Lower lobe of right lung (tissue), 2 donors: ENCODE measurements around the gene STT3B. TPM values are rescaled to one million over a fixed set of nuclear protein-coding genes. Genes with fewer than 3 reads are reported as not detected.

Source experiments
- ATAC-seq, 2 donors: fragments of 200-7000 bp; cut with Tn5 transposase; one replicate each; pipeline ENCODE4 v1.9.1; 2020 to 2022; ENCODE audit warnings: mild to moderate bottlenecking in 2 of 2, moderate library complexity in 2 of 2
- DNase-seq: peaks from one replicate; pipeline ENCODE4 v3.0.0-alpha.2; 2020
- H3K27ac ChIP-seq: fragments of 200-600 bp; one replicate; pipeline ENCODE4 v1.8.0; 2022
- H3K27me3 ChIP-seq: fragments of 200-600 bp; one replicate; pipeline ENCODE4 v1.8.0; 2022; ENCODE audit warnings: low read depth
- H3K36me3 ChIP-seq: fragments of 200-600 bp; one replicate; pipeline ENCODE4 v1.8.0; 2022; ENCODE audit warnings: mild to moderate bottlenecking
- H3K4me1 ChIP-seq: fragments of 200-600 bp; one replicate; pipeline ENCODE4 v1.8.0; 2022
- H3K4me3 ChIP-seq: fragments of 200-600 bp; one replicate; pipeline ENCODE4 v1.8.0; 2022; ENCODE audit warnings: mild to moderate bottlenecking
- H3K9me3 ChIP-seq: fragments of 200-600 bp; one replicate; pipeline ENCODE4 v1.8.0; 2022
- intact Hi-C: fragments of 100-400 bp; cut with DNase I; formaldehyde crosslinking; loops from one replicate; pipeline ENCODE4 v1.11.0; 2022
- long read RNA-seq: library from polyadenylated mRNA; unstranded; transcript quantifications from one replicate; pipeline ENCODE4 v2.0.0, GENCODE V29; 2021
- total RNA-seq: library from RNA; stranded (reverse); fragmentation: NEBNext Ultra II Directional; extraction: Animal tissue kit (Norgen Biotek cat#: 25700); gene quantifications from one replicate; pipeline ENCODE4 v1.2.1, GENCODE V29; 2021
- TF ChIP-seq, protein P1 (sequence below): fragments of 200-600 bp; IDR thresholded peaks from one replicate; pipeline ENCODE4 v1.8.0; 2022; ENCODE audit warnings: antibody characterized with exemption, mild to moderate bottlenecking
- donor health status: DM: no; HTN: yes; CAD: no; lungs with severe emphysema.

Gene STT3B
- total RNA-seq, result 106 TPM
- long read RNA-seq, full-length matches to known transcripts, result 148 of 184 reads
- long read RNA-seq, partial matches to known transcripts, result 14 of 184 reads
- long read RNA-seq, other reads (novel, unspliced or antisense), result 22 of 184 reads

DNA sequence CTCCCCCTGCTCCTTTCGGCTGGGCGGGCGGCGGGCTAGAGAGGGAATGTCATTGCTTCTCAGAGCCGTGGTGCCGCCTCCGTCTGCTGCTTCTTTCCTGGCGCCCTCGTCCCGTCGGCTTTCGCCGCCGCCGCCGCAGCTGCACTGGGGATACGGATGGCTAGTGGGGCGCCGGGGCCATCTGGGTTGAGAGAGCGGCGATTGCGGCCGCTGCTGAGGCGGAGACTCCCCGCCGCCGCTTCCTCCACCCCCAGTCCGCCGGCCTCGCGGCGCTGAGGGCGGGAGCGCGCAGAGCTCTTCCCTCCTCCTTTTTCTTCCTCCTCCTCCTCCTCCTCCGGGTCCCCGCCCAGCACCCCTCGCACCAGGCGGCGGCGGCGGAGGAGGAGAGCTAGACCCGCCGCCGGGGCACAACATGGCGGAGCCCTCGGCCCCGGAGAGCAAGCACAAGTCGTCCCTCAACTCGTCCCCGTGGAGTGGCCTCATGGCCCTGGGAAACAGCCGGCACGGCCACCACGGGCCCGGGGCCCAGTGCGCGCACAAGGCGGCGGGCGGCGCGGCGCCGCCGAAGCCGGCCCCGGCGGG is at the start of gene STT3B:
Gene STT3B, plus strand, starts transcription at position 339 of the 582 bp plus-strand sequence. Its CDS starts 74 bp downstream, at position 413.
- H3K27ac ChIP-seq, result peak within 1 kb of the TSS; percentile 98
- H3K36me3 ChIP-seq, result no peaks in the 10 kb centered on the region
- H3K4me3 ChIP-seq, result peak within 1 kb of the TSS; percentile 90
- intact Hi-C loops, result no loop called here
- no peaks in the 10 kb centered on the region for H3K27me3 ChIP-seq
- TF ChIP-seq, protein P1, sequence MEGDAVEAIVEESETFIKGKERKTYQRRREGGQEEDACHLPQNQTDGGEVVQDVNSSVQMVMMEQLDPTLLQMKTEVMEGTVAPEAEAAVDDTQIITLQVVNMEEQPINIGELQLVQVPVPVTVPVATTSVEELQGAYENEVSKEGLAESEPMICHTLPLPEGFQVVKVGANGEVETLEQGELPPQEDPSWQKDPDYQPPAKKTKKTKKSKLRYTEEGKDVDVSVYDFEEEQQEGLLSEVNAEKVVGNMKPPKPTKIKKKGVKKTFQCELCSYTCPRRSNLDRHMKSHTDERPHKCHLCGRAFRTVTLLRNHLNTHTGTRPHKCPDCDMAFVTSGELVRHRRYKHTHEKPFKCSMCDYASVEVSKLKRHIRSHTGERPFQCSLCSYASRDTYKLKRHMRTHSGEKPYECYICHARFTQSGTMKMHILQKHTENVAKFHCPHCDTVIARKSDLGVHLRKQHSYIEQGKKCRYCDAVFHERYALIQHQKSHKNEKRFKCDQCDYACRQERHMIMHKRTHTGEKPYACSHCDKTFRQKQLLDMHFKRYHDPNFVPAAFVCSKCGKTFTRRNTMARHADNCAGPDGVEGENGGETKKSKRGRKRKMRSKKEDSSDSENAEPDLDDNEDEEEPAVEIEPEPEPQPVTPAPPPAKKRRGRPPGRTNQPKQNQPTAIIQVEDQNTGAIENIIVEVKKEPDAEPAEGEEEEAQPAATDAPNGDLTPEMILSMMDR, result no peak
- peaks cover 52% of the 10 kb centered on the region for H3K4me1 ChIP-seq
- ATAC-seq (peak; percentile 86 to 87), DNase-seq (peak; percentile 89)
- no peaks in the 10 kb centered on the region for H3K9me3 ChIP-seq

DNA sequence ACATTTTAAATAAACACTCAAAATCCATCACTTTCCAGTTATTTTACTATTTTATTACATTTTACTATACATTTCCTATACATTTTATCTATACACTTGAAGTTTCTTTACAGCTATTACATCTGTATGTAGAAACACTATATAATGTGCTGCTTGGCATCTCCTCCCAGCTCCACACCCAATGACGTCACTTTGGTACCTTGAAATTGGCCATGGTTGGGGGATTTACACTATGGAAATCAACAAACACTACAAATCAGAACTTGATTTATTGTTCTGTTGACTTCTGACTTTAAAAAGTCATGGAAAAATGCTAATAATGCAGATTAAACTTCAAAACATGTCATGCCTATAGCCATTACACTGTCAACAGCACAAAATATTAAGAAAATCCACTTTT is 48.9 kb upstream of the STT3B start:
- no peaks in the 10 kb centered on the region for H3K9me3 ChIP-seq
- no peak for ATAC-seq
- H3K4me3 ChIP-seq, result no peak overlapping the region
- no peaks in the 10 kb centered on the region for H3K36me3 ChIP-seq
- DNase-seq, result no peak
- intact Hi-C loops, result no loop called here
- no peaks in the 10 kb centered on the region for H3K4me1 ChIP-seq
- H3K27ac ChIP-seq, result no peak overlapping the region
- H3K27me3 ChIP-seq, result no peaks in the 10 kb centered on the region
- TF ChIP-seq, protein P1, result no peak

DNA sequence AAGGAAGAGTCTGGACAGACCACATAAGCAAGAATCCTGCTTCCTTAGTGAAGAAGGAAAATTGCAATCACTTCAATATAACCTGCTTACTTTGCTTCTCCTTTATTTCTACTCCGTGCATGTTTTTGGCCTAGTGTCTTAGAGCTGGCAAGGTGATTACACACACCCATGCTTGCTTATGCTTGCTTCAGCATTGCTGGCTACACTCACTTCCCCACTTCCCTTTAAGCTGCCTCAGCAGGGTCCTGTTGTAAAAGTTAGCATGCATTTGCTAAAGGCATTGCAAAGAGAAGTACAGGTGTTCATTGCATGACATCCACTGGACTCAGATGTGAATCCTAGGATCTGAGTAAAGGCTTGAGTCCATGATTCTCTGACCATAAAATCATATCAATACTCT is 47.5 kb upstream of the STT3B start:
- Histone ChIP-seq H3K9me3 (no peaks in the 10 kb centered on the region), H3K27ac (no peak overlapping the region), H3K36me3 (no peaks in the 10 kb centered on the region), H3K4me3 (no peak overlapping the region), H3K27me3 (no peaks in the 10 kb centered on the region), H3K4me1 (no peaks in the 10 kb centered on the region)
- no peak for DNase-seq
- TF ChIP-seq, protein P1, result no peak
- intact Hi-C loops, result no loop called here
- no peak for ATAC-seq

DNA sequence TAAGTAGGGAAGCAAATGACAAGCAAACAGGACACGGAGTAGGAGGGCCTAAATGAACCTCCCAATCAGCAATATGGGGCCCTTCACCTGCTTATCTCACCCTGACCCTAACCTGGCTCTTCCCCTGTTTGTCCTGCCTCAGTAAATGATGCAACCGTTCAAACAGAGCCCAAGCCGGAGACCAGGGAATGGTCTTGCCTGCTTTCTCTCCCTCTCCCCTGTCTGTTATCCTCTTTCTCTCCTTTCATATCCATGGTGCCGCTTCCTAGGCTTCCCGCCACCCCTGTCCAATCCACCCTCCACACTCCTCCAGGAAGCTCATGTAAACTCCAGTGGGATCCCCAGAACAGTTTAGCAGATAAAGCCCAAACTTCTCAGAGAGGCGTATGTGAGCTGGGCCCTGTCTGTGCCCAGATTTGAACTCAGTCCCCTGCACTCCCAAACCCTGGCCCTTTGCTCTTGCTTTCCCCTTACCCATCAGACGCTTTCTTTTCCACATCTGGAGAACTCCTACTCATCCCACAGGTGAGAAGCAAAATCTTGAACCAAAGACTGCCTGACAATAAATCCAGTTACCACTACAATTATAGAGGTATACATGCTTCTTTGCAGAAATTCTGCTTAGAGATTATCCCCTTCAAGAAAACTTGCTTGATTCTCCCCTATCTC is 45.7 kb upstream of the STT3B start:
- H3K9me3 ChIP-seq, result no peaks in the 10 kb centered on the region
- no peak for DNase-seq
- TF ChIP-seq, protein P1, result no peak
- H3K27me3 ChIP-seq, result no peaks in the 10 kb centered on the region
- H3K4me3 ChIP-seq, result no peak overlapping the region
- intact Hi-C loops, result no loop called here
- H3K36me3 ChIP-seq, result no peaks in the 10 kb centered on the region
- ATAC-seq, result no peak
- H3K27ac ChIP-seq, result no peak overlapping the region
- no peaks in the 10 kb centered on the region for H3K4me1 ChIP-seq

DNA sequence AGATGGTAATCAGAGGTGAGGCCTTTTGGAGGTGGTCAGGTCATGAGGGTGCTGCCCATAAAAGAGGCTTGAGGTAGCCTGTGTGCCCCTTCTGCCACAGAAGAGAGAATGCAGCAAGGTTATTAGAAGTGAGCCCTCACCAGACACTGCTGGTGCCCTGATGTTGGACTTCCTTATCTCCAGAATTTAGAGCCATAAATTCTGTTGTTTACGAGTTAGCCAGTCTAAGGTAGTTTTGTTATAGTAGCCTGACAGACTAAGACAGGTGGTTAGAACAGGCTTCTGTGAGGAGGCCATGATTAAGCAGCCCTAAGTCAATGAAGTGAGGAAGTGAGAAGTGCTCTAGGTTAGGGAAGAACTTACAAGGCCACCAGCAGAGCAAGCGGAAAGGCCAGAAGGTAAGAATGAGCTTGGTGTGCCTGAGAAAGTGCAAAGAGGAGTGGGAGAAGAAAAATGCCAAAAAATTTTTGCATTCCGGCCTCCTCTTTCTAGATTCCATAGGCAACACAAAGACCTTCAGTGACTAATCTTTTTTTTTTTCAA is 44.2 kb upstream of the STT3B start:
- ATAC-seq, result no peak
- intact Hi-C loops, result no loop called here

More for the DNA sequence above, 44.2 kb upstream of the STT3B start:
- H3K27me3 ChIP-seq, result no peaks in the 10 kb centered on the region
- no peaks in the 10 kb centered on the region for H3K4me1 ChIP-seq
- no peak overlapping the region for H3K4me3 ChIP-seq
- H3K36me3 ChIP-seq, result no peaks in the 10 kb centered on the region
- H3K9me3 ChIP-seq, result no peaks in the 10 kb centered on the region
- TF ChIP-seq, protein P1, result no peak
- DNase-seq, result no peak
- H3K27ac ChIP-seq, result no peak overlapping the region
